Stimulated activated naive B cell treated with anti-CD40 and anti-IgM and Interleukin-4, amounts not matched to agents 10 μg/mL and 1 μg/mL and 100 μg/mL, for 72 hours (primary cell): ENCODE measurements around the gene NCKAP5.

ENCODE experiments used
- ATAC-seq, 2 donors: fragments of 150-1000 bp; cut with Tn5 transposase; replicated peaks; 2 replicates each; pipeline ENCODE4 v1.10.0; 2021; ENCODE audit warnings: moderate library complexity in 1 of 2
- DNase-seq: peaks from one replicate; pipeline ENCODE4 v3.0.0; 2021
- H3K27ac Mint-ChIP-seq: one replicate; pipeline ENCODE4 v1.8.0; 2022; ENCODE audit warnings: mild to moderate bottlenecking, mixed read lengths
- H3K27me3 Mint-ChIP-seq, 2 donors: one replicate each; pipeline ENCODE4 v1.8.0; 2022; ENCODE audit warnings: mixed read lengths in 2 of 2
- H3K36me3 Mint-ChIP-seq, 2 donors: one replicate each; pipeline ENCODE4 v1.8.0; 2022; ENCODE audit warnings: mixed read lengths in 2 of 2, mild to moderate bottlenecking in 1 of 2
- H3K4me1 Mint-ChIP-seq, 2 donors: one replicate each; pipeline ENCODE4 v1.8.0; 2022; ENCODE audit warnings: mixed read lengths in 2 of 2, mild to moderate bottlenecking in 1 of 2
- H3K4me3 Mint-ChIP-seq, 2 donors: one replicate each; pipeline ENCODE4 v1.8.0; 2022; ENCODE audit warnings: mild to moderate bottlenecking in 2 of 2, mixed read lengths in 2 of 2, moderate library complexity in 1 of 2
- H3K9me3 Mint-ChIP-seq, 2 donors: one replicate each; pipeline ENCODE4 v1.8.0; 2022; ENCODE audit warnings: mixed read lengths in 2 of 2, mild to moderate bottlenecking in 1 of 2

Gene NCKAP5

DNA sequence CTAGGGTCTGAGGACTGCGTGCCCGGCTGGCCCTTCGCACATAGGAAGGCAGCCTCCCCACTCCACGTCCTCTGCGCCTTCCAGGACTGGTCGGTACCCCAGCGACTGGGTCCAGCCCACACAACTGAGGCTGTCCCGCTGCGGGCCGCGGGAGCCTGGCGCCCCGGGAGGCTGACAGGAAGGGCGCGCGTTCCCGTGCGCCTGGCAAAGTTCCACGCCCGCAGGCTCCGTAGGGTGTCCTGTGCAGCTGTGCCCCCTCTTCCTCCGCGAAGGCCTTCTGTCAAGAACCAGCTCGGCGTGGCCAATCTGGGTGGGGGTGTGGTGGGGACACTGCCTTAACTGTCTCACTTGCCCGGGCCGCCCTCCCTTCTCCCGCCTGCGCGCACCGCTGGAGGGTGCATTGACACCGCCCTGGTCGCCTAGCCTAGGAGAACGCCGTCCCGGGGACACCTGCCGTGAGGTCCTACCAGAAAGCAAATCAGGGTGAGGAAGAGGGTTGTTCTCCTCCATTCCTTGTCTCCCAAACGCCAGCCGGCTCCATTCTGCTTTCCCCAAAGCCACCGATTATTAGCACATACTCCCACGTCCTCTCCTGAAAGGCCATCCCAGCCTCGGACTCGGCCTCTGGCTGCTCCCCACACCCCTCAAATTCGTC, 897.6 kb downstream of the NCKAP5 start:
- Mint-ChIP-seq H3K9me3 (no peaks in the 10 kb centered on the region), H3K27ac (no peak overlapping the region), H3K27me3 (peaks cover 39 to 63% of the 10 kb centered on the region in 2 donors), H3K4me3 (peak overlapping the region; percentile 27 to 31), H3K36me3 (peaks cover 2 to 5% of the 10 kb centered on the region in 2 donors), H3K4me1 (peaks cover 4 to 13% of the 10 kb centered on the region in 2 donors)
- DNase-seq = no peak
- ATAC-seq = no peak

DNA sequence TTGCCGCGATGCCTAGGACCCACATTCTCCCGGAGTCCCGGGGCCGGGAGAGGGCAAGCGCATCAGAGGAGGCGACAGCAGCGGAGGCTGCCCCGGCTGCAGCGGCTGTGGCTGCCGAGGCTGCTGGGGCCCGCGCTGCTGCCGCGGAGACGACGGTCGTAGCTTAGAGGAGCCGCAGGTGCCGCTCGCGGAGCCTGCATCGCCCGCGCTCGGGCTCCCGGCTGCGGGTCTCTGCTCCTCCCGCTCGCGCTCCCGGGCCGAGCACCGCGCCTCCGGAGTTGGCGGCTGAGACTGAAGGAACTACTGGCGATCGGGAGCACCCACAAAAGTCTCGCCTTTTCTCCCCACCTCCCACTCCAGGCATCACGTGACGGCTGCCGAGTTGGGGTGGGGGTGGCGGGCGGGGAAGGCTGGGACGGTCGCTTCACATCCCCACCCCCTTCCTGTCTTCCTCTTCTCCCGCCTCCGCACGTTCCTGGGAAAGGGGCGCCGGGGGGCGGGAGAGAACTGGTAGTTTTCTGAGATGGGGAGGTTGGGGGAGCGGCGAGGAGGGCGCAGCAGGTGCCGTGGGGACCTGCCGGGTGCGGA, 898.3 kb downstream of the NCKAP5 start, which contains the start of gene LYPD1:
LYPD1 (minus strand) TSS at position 298 of the 588 bp plus-strand sequence; CDS start at position 25, 273 bp downstream.
- H3K27me3 Mint-ChIP-seq = peaks cover 37 to 61% of the 10 kb centered on the region in 2 donors
- H3K9me3 Mint-ChIP-seq = no peaks in the 10 kb centered on the region
- peaks cover 2 to 5% of the 10 kb centered on the region in 2 donors for H3K36me3 Mint-ChIP-seq
- no peak within 1 kb of the TSS for H3K27ac Mint-ChIP-seq
- ATAC-seq (no peak), DNase-seq (no peak)
- H3K4me3 Mint-ChIP-seq = peak within 1 kb of the TSS; percentile 27 to 46
- H3K4me1 Mint-ChIP-seq = peaks cover 4 to 13% of the 10 kb centered on the region in 2 donors

DNA sequence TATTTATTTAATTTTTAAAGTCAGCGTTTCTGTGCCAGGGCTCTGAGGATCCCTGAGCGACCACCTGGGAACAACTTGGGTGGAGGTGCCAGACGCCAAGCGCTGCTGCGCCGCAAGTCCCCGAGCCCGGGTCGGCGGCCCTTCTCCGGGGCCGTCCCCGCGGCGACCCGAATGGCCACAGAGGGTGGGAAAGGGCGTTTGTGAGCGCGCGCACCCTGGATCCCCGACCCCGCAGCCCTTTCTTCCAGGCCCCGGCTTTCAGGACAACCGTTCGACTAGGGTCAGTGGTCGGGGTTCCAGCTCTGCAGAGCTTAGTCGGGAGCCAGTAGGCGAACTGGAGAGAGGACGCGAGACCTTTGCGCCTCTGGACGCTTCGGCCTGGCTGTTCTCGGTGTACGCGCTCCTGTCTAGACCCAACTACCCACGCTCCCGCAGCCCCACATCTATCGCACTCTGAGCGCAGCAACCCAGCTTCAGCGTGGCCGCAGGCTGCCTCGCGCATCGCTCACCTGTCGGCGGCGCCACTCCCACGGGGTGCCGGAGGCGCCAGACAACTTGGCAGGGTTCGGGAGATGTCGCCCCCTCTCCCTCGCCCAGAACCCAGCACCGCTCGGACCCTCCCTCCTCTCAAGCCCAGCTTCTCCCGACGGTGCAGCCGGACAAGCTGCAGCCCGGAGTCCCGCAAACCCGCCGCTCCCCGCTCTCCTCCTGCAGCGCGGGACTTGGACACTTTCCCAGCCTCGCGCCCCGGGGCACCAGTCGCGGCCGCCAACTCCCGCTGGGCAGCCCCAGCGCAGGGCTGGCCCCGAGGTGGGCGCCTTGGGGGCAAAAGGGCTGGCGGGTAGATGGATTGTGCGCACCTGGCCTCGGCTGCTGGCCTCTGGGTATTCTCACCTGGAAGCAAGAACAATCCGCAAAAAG, 899.0 kb downstream of the NCKAP5 start:
- H3K9me3 Mint-ChIP-seq = no peaks in the 10 kb centered on the region
- H3K4me3 Mint-ChIP-seq = no peak overlapping the region
- no peak for ATAC-seq
- DNase-seq = no peak
- H3K27ac Mint-ChIP-seq = no peak overlapping the region
- peaks cover 32 to 58% of the 10 kb centered on the region in 2 donors for H3K27me3 Mint-ChIP-seq
- peaks cover 4 to 13% of the 10 kb centered on the region in 2 donors for H3K4me1 Mint-ChIP-seq
- peaks cover 2 to 5% of the 10 kb centered on the region in 2 donors for H3K36me3 Mint-ChIP-seq

DNA sequence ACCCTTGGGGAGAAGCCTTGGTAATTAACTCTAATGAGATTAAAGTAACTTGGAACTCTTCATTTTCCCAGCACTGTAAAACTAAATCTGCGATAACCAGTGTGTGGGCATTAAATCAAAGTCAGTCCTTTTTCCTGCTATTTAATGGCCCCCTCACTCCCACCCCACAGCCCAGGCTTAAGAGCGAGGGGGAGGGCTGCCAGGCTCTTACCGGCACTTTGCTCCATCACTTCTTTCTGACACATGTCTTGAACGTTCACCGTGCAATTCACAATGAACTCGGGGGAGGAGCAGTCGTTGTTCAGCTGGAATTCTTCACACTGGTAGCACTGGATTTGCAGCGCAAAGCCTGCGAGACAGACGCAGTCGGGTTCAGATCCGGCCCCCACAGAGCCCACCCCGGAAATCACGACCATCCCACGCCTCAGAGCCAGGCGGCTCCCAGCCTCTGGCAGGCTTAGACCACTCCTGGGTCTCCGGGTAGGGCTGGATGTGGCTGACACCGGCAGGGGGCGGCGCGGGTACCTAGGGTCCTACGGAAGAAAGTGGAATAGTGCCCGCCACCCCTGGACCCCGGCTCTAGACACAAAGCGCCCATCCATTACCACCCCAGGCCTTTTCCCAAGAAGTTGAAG, 900.0 kb downstream of the NCKAP5 start:
- Mint-ChIP-seq H3K9me3 (no peaks in the 10 kb centered on the region), H3K27me3 (peaks cover 37 to 58% of the 10 kb centered on the region in 2 donors), H3K4me1 (peaks cover 4 to 13% of the 10 kb centered on the region in 2 donors), H3K36me3 (peaks cover 2 to 5% of the 10 kb centered on the region in 2 donors), H3K4me3 (no peak overlapping the region), H3K27ac (no peak overlapping the region)
- DNase-seq = no peak
- no peak for ATAC-seq

DNA sequence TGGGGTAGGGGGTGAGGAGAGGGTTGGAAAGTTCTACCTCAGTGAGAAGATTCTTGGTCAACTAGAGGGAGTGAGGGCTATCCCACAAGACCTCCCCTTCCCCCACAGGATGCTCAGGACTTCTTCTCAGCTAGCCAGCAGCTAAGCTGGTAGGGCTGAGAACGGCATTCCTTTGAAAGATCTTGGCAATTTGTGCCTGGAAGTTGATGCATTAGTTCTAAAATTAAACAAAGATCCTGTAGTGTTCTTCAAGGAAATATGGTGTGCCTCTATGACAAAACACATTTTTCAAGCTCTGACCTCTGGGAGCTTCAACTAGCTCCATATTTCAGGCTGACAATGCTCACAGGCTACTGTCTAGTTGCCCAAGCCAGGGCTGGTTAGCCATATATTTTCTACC, 900.6 kb downstream of the NCKAP5 start:
- Mint-ChIP-seq H3K9me3 (no peaks in the 10 kb centered on the region), H3K36me3 (peaks cover 2 to 5% of the 10 kb centered on the region in 2 donors), H3K27ac (no peak overlapping the region), H3K4me1 (peaks cover 4 to 13% of the 10 kb centered on the region in 2 donors), H3K27me3 (peaks cover 33 to 53% of the 10 kb centered on the region in 2 donors), H3K4me3 (no peak overlapping the region)
- ATAC-seq (no peak), DNase-seq (no peak)

DNA sequence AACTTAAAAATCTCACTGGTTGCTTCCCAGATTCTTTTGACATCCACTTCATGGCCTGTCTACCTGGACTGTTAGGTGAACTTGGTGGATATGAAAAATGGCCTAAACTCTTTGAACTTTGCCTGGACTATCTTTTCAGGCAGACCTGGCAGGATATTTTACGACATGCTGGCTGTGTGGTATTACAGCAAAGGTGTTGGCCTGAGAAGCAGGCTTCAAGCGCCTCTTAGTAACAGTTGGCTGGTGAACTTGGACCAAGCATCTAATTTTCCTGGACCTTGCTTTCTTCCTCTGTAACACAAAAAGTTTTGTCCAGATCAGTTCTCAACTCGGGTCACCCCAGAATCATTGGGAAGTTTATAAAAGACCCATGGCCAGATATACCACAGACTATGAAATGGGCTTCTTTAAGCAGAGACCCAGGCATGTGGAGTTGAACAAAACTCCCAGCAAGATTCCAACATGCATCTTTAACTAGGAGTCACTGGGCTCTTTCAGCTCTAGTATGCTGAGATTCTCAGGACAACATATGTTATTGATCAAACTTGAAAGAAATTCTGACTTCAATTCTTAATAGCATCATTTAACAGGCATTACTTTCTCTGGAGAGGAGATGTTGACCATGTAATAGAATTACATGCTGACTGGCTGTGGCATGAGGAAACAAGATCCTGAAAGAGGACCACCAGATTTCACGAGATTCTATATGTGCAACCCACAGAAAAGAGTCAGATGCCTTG, 902.7 kb downstream of the NCKAP5 start:
- H3K27ac Mint-ChIP-seq = no peak overlapping the region
- ATAC-seq (no peak), DNase-seq (no peak)
- H3K27me3 Mint-ChIP-seq = peaks cover 24 to 40% of the 10 kb centered on the region in 2 donors
- no peak overlapping the region for H3K4me3 Mint-ChIP-seq
- no peaks in the 10 kb centered on the region for H3K36me3 Mint-ChIP-seq
- no peaks in the 10 kb centered on the region for H3K9me3 Mint-ChIP-seq
- H3K4me1 Mint-ChIP-seq = peaks cover 0 to 5% of the 10 kb centered on the region in 2 donors

DNA sequence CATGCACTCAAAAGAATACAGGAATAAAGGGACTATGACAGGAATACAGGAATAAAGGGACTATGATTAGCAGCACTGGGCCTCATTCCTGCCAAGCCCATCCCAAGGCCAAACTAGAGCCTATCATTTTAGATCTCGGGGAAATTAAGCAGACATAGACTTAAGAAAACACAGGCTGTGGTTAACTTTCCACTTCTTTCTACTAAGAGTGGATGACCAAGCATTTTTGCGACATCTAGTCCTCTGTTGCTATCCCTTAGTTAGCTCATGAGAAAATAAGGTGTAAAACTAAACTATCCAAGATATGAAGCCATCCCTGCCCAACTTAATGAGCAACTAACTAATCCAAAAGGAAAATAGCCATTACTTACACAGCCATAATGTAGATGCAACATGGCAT, 904.2 kb downstream of the NCKAP5 start:
- Mint-ChIP-seq H3K4me1 (peaks cover 0 to 5% of the 10 kb centered on the region in 2 donors), H3K4me3 (no peak overlapping the region), H3K27me3 (peaks cover 24 to 25% of the 10 kb centered on the region in 2 donors), H3K36me3 (no peaks in the 10 kb centered on the region), H3K9me3 (no peaks in the 10 kb centered on the region), H3K27ac (no peak overlapping the region)
- ATAC-seq (no peak), DNase-seq (no peak)

DNA sequence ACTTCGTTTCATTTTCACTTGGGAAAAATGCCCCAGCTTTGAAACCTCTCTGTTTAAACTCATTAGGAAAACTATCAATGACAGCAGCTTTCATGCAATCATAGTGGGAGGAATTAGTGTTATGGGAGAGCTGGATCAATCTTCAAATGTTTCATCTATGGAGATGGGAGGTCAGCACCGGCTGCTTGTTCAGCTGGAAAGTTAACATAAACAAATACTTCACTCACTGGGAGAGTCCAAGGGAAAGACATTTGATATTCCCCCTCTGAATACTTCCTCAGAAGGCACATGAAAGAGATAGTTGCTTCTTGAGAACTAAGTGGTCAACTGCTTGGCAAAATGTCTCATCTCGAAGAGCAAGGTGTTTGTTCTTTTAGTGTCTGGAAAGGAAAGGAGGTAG, 905.5 kb downstream of the NCKAP5 start:
- no peak for ATAC-seq
- Mint-ChIP-seq H3K9me3 (no peaks in the 10 kb centered on the region), H3K4me1 (no peaks in the 10 kb centered on the region), H3K36me3 (no peaks in the 10 kb centered on the region), H3K27ac (no peak overlapping the region), H3K27me3 (peaks cover 13 to 17% of the 10 kb centered on the region in 2 donors), H3K4me3 (no peak overlapping the region)
- no peak for DNase-seq

DNA sequence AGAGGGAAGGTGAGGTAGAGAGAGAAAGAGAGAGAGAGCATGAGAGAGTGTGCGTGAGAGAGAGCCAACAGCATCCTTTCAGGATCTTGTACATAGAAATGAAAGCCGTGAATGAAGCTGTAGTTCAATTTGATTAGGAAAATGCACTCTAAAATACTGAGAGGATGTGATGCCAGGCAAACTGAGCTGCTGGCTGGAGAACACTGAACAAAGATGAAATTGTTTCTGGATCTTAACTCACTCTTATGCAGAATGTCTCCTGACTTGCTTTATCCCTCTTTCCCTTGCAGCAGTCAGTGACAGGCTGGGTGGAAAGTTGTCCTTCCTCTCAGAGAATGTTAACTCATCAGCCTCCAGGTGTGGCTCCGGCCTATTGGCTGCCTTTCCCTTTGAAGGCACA, 908.9 kb downstream of the NCKAP5 start:
- DNase-seq (no peak), ATAC-seq (no peak)
- no peak overlapping the region for H3K27ac Mint-ChIP-seq
- H3K27me3 Mint-ChIP-seq = peaks cover 5 to 11% of the 10 kb centered on the region in 2 donors
- H3K4me1 Mint-ChIP-seq = no peaks in the 10 kb centered on the region
- H3K9me3 Mint-ChIP-seq = peaks cover 0 to 3% of the 10 kb centered on the region in 2 donors
- no peak overlapping the region for H3K4me3 Mint-ChIP-seq
- H3K36me3 Mint-ChIP-seq = no peaks in the 10 kb centered on the region

DNA sequence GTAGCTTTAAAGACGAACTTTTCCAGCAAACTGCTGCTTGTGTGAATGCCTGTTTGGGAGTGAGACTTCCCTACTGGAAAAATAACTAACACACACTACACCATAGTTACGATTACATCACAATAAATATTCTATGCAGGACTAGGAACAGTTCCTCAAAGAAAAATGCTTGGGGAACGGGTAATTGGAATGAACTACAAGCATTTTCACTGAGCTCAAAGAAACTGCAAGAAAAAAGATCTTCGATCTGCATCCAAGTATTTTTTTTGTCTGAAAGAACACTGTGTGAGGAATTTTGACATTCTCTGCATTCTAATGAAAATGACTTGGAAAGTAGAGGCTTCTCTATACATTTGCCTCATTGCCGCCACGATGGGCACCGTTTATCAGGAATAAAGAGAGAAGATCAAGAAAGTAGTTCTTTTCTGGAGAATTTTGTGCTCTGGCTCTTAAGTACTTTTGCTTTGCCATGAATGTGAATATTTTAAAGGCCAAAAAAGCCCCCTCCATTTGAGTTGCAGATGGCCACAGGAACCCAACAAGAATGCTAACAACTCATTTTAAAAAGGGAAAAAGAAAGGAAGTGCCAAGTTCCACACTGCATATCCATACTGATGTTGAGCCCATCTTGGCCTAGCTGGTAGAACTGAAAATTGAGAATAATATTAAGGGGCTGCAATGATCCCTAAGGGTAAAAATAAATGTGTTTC, 911.8 kb downstream of the NCKAP5 start:
- ATAC-seq (no peak), DNase-seq (no peak)
- peaks cover 0 to 3% of the 10 kb centered on the region in 2 donors for H3K9me3 Mint-ChIP-seq
- no peaks in the 10 kb centered on the region for H3K36me3 Mint-ChIP-seq
- peaks cover 2 to 5% of the 10 kb centered on the region in 2 donors for H3K27me3 Mint-ChIP-seq
- no peak overlapping the region for H3K27ac Mint-ChIP-seq
- no peak overlapping the region for H3K4me3 Mint-ChIP-seq
- no peaks in the 10 kb centered on the region for H3K4me1 Mint-ChIP-seq

DNA sequence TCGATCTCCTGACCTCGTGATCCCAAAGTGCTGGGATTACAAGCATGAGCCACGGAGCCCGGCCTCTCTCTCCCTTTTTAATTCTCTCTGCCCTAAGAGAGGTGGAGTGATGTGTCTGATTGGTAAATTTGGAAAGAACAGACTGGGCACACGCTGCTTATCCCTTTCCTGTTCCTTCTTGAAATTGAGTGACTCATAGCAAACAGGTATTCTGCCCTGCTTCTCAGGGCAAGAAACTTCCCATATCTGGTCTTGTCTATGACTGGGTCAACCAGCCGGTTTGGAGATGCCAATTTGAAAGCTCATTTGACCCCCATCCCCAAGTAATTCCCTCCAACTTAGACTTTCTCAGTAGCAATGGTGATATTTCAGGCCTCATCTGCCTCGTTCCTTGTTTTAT, 913.3 kb downstream of the NCKAP5 start:
- ATAC-seq = no peak
- peaks cover 0 to 5% of the 10 kb centered on the region in 2 donors for H3K27me3 Mint-ChIP-seq

DNA sequence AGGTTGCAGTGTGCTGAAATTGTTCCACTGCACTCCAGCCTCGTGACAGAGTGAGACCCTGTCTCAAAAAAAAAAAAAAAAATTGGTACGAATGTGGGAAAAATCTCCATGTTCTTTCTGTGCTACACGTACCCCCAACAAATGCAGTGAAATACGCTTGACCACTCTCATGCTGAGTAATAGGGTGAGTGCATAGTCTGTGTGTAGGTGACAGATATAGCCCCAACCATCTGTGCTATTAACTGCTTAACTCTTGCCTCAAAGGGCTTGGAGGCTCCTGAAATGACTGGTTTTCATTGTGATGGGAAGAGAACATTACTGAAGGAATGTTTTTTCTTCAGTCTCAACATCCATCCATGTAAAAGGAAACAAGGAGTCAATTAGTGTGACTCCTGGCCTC, 913.9 kb downstream of the NCKAP5 start:
- Mint-ChIP-seq H3K36me3 (no peaks in the 10 kb centered on the region), H3K4me1 (no peaks in the 10 kb centered on the region), H3K4me3 (no peak overlapping the region), H3K9me3 (peaks cover 0 to 3% of the 10 kb centered on the region in 2 donors), H3K27ac (no peak overlapping the region), H3K27me3 (peaks cover 0 to 5% of the 10 kb centered on the region in 2 donors)
- ATAC-seq (no peak), DNase-seq (no peak)

More for the DNA sequence above, 913.3 kb downstream of the NCKAP5 start:
- no peaks in the 10 kb centered on the region for H3K4me1 Mint-ChIP-seq
- H3K36me3 Mint-ChIP-seq = no peaks in the 10 kb centered on the region
- DNase-seq = no peak
- no peak overlapping the region for H3K4me3 Mint-ChIP-seq
- no peak overlapping the region for H3K27ac Mint-ChIP-seq
- peaks cover 0 to 3% of the 10 kb centered on the region in 2 donors for H3K9me3 Mint-ChIP-seq

DNA sequence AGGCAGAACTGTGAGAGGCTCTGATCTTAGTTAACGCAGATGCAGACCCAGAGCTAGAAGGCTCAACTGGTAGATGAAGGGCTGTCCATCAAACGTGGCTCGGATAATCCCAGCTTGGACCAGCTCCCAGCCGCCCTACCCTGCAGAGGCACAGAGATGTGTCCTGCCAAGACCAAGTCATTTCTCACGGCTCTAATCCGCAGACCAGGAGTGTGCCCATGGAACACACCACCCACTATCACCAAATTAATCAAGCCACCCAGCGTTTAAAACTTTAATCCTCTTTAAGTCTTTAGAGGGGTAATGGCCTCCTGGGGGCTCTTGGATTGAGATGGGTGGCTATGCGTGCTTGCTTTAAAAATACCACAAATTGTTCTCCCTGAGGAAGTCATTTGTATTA, 915.8 kb downstream of the NCKAP5 start:
- Mint-ChIP-seq H3K27me3 (peaks cover 0 to 13% of the 10 kb centered on the region in 2 donors), H3K27ac (no peak overlapping the region), H3K36me3 (no peaks in the 10 kb centered on the region), H3K4me1 (no peaks in the 10 kb centered on the region), H3K4me3 (no peak overlapping the region), H3K9me3 (peaks cover 0 to 3% of the 10 kb centered on the region in 2 donors)
- ATAC-seq (no peak), DNase-seq (no peak)
